IPS DF 6.9 (cell line): ENCODE results near the gene METTL22.

Experiments
- DNase-seq: peaks from one replicate; pipeline ENCODE4 v3.0.0-alpha.2; 2013; ENCODE audit warnings: low read depth, low spot score
- H3K27ac ChIP-seq: one replicate; pipeline ENCODE4 v1.5.1; 2013; ENCODE audit warnings: low read length, control low read depth
- H3K27me3 ChIP-seq: 2 replicates; pipeline ENCODE4 v1.6.1; 2013; ENCODE audit warnings: mild to moderate bottlenecking, low read length; ENCODE audit not compliant: control insufficient read depth, insufficient read depth
- H3K36me3 ChIP-seq: 2 replicates; pipeline ENCODE4 v1.6.1; 2013; ENCODE audit warnings: low read length; ENCODE audit not compliant: control insufficient read depth, insufficient read depth
- H3K4me1 ChIP-seq: 2 replicates; pipeline ENCODE4 v1.6.1; 2013; ENCODE audit warnings: low read length; ENCODE audit not compliant: control insufficient read depth, insufficient read depth
- H3K4me3 ChIP-seq: 2 replicates; pipeline ENCODE4 v1.5.1; 2013; ENCODE audit warnings: mild to moderate bottlenecking, low read length
- H3K9me3 ChIP-seq: 2 replicates; pipeline ENCODE4 v1.6.1; 2013; ENCODE audit warnings: low read length, inconsistent platforms; ENCODE audit not compliant: control insufficient read depth, insufficient read depth
- WGBS: extraction: QIAGEN DNeasy Blood & Tissue Kit; methylation state at CpG from one replicate; pipeline ENCODE4 v1.1.7; 2013; ENCODE audit warnings: mixed read lengths, missing lambda C conversion rate; ENCODE audit not compliant: insufficient read length, insufficient coverage; 5-methylcytosine and 5-hydroxymethylcytosine counted together

The METTL22 gene

DNA sequence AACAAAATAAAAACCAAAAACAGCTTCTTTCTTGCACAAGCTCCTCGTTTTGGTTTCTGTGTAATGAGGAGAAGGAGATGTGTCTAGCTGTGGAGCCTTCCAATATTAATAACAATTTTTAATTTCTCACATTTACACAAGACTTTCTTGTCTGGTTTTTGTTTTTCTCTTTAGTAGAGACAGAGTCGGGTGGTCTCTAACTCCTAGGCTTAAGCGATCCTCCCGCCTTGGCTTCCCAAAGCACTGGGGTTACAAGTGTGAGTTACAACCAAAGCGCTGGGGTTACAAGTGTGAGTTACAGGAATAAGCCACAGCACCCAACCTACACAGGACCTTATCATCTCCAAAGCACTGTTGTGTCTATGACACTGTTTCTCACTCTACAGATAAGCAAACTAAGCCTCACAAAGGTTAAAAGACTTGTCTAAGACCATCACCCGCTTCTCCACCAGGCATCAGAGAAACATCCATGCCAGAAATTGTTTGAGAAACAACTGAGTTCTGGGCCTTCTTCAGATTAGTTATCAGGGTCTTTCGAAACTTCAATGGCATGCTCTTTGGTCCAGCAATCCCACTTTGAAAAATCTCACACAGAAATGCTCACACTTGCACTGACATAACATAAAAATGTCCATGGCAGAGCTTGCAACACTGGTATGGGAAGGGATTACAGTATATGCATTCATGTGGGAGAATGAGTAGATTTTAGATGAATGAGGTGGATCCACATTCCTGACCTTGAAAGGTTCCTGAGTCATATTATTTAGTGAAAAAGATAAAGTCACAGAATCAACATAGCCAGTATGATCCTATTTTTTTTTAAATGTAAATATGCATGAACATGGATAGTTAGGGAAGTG, 56.8 kb downstream of the METTL22 start:
- no peaks in the 10 kb centered on the region; the same call in 1 of the 2 replicates for H3K36me3 ChIP-seq
- WGBS, result no CpG with 5 or more reads among the region's 7 CpGs
- no peak for DNase-seq
- H3K9me3 ChIP-seq, result no peaks in the 10 kb centered on the region; the same call in 1 of the 2 replicates
- H3K27ac ChIP-seq, result no peak overlapping the region
- H3K4me3 ChIP-seq, result no peak overlapping the region
- no peaks in the 10 kb centered on the region for H3K4me1 ChIP-seq
- no peaks in the 10 kb centered on the region; the same call in 1 of the 2 replicates for H3K27me3 ChIP-seq

DNA sequence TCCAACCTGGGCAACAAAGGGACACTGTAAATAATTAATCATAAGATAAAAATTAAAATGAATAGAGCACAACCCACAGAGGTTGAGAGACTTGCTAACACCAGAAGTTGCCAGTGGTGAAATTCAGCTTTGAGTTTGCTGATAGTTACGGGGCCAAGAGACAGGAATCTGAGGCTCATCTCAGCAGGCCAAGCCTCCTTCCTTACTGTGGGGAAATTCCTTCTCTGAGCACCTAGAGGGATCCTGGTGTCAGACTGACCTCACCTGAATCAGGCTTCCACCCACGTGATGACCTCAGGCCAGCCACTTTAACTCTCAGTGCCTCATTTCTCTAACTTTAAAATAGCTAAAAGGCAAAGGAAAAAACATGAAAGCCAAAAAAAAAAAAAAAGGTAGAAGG, 57.7 kb downstream of the METTL22 start:
- Histone ChIP-seq H3K9me3 (no peaks in the 10 kb centered on the region; the same call in 1 of the 2 replicates), H3K27me3 (no peaks in the 10 kb centered on the region), H3K4me3 (no peak overlapping the region), H3K27ac (no peak overlapping the region), H3K36me3 (no peaks in the 10 kb centered on the region; the same call in 1 of the 2 replicates), H3K4me1 (no peaks in the 10 kb centered on the region)
- DNase-seq, result no peak
- no CpG with 5 or more reads among the region's 2 CpGs for WGBS

DNA sequence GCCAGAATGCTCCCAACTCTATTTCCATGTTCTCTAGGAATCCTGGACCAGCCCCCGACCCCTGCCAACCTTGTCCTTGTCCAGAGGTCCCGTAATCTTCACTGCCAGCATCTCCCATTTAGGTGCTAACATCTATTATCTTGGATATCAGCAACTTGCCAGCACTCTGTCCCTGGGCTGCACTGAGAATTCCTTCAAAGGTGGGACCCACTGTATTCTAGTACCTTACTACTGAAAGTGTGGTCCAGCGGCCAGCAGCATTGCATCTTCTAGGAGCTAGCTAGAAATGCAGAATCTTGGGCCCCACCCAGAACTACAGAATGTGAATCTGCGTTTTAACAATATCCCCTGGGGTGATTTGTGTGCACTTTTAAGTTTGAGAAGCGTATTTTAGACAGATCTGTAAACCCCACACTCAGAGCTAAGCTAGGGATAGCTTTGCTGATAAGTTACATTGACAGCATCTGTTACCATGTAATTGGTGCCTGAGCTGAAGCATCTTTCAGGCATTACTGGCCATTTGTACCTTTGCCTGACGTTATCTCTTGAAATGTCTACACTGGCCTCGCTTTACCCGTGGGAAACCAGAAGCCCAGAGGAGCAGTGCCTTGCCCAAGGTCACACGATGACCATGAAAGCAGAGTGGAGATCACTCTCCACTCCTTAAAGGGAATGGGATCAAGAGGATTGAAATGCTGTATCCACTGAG, 61.2 kb downstream of the METTL22 start:
- no peak overlapping the region for H3K4me3 ChIP-seq
- no peak for DNase-seq
- H3K4me1 ChIP-seq, result no peaks in the 10 kb centered on the region
- H3K36me3 ChIP-seq, result no peaks in the 10 kb centered on the region; the same call in 1 of the 2 replicates
- no CpG with 5 or more reads among the region's 9 CpGs for WGBS
- no peaks in the 10 kb centered on the region; the same call in 1 of the 2 replicates for H3K9me3 ChIP-seq
- no peak overlapping the region for H3K27ac ChIP-seq
- no peaks in the 10 kb centered on the region for H3K27me3 ChIP-seq

DNA sequence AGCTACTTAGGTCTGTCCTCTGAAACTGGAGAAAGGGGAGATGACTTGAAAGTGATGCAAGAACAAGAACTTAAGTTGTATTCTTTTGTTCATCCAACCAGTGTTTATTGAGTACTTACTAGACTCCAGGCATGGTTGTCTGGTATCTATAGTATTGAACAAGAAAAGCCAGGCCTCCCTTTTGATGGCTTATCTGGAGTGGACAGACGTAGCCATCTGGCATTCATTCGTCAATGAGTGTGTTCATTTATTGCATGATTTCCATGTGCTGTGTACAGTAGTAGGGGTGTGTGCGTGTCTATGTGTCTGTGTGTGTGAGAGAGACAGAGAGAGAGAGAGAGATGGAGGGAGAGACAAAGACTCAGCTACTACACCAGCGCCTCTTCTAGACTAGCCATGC, 62.1 kb downstream of the METTL22 start:
- no peak overlapping the region for H3K27ac ChIP-seq
- H3K4me3 ChIP-seq, result no peak overlapping the region
- no peaks in the 10 kb centered on the region; the same call in 1 of the 2 replicates for H3K9me3 ChIP-seq
- no peak for DNase-seq
- no peaks in the 10 kb centered on the region for H3K27me3 ChIP-seq
- H3K4me1 ChIP-seq, result no peaks in the 10 kb centered on the region
- no CpG with 5 or more reads among the region's 4 CpGs for WGBS
- no peaks in the 10 kb centered on the region; the same call in 1 of the 2 replicates for H3K36me3 ChIP-seq

DNA sequence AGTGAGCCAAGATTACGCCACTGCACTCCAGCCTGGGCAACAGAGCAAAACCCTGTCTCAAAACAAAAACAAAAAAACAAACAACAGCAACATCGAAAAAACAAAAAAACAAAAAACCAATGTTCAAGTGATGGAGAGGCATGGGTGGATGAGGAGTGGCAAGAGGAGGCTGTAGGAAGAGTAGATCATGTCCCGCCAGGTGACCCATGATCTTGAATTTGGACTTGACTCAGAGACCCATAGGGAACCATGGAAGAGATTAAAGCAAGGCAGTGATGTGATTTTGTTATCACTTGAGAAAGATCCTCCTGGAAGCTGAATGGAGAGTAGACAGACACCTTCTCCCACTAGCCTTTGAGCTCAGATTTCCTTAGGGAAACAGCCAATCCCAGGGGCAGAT, 64.1 kb downstream of the METTL22 start:
- H3K4me3 ChIP-seq, result no peak overlapping the region
- no CpG with 5 or more reads among the region's 3 CpGs for WGBS
- H3K27ac ChIP-seq, result no peak overlapping the region

DNA sequence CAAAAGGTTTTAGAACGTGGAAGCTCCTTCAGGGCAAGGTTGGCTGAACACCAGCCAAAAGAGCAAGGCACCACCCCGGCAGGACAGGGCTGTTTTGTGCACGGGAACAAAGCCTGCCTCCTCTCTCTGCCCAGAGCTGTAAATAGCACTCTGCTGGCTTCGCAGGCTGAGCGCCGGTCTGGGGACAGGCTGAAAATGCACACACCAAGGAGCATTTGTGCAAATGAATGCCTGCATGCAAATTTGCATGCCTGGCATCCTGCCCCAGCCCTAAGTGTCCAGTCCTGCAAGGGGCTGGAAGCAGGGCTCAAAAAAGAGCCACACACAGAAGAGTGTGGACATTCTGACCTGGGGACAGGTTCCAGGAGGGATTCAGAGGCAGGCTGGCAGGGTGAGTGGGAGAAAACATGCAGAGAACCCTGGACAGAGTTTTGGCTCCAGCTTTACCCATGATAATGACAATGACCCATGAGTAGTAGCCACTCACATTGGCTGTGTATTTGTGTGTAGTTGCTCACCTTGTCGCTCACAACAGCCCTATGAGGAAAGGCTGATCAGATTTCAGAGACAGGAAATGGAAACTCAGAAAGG, 64.6 kb downstream of the METTL22 start:
- H3K9me3 ChIP-seq, result no peaks in the 10 kb centered on the region
- no peaks in the 10 kb centered on the region for H3K36me3 ChIP-seq
- no peak for DNase-seq
- WGBS, result no CpG with 5 or more reads among the region's 7 CpGs
- H3K4me1 ChIP-seq, result no peaks in the 10 kb centered on the region
- H3K27ac ChIP-seq, result no peak overlapping the region
- no peaks in the 10 kb centered on the region for H3K27me3 ChIP-seq
- H3K4me3 ChIP-seq, result no peak overlapping the region

More for the DNA sequence above, 64.1 kb downstream of the METTL22 start:
- H3K36me3 ChIP-seq, result no peaks in the 10 kb centered on the region
- no peaks in the 10 kb centered on the region for H3K27me3 ChIP-seq
- H3K9me3 ChIP-seq, result no peaks in the 10 kb centered on the region
- DNase-seq, result no peak
- H3K4me1 ChIP-seq, result no peaks in the 10 kb centered on the region

DNA sequence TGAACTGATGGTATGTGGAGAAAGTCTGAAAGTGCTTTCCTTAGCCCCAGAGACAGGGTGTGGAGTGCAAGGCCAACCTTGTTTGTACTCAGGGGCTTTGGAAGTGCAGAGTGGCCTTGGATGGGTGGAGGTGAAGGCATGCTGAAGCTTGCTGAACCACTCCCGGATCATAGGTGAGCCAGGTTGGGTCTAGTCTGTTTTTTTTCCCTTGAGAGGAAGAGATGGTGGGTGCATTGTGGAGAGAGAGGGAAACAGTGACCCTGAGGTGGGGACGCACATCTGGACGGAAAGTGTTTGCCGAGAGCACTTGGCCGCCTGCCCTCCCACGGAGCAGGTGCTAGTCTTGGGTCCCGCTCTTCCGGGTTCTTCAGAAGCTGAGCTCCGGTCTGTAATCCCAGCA, 65.4 kb downstream of the METTL22 start:
- Histone ChIP-seq H3K4me3 (no peak overlapping the region), H3K27ac (no peak overlapping the region), H3K9me3 (no peaks in the 10 kb centered on the region), H3K27me3 (no peaks in the 10 kb centered on the region), H3K4me1 (no peaks in the 10 kb centered on the region), H3K36me3 (no peaks in the 10 kb centered on the region)
- WGBS, result no CpG with 5 or more reads among the region's 9 CpGs
- DNase-seq, result no peak

DNA sequence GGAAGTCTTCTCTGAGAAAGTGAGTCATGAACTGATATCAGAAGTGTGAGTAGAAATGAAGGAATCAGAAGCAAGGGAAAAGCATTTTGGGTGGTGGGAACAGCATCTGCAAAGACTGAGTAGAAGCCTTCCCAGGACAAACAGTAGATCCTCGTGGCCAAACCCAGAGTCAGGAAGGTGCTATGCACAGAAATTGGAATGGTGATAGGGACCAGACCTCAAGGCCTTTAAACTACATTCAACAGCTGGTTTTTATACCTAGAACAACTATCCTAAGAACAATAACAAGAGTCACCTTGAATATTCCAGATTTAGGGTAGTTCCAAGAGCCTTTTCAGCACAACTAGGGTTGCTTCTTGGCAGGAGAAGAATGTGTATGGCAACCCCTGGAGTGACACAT, 68.2 kb downstream of the METTL22 start:
- Histone ChIP-seq H3K9me3 (no peaks in the 10 kb centered on the region), H3K27me3 (no peaks in the 10 kb centered on the region), H3K4me3 (no peak overlapping the region), H3K27ac (no peak overlapping the region), H3K4me1 (no peaks in the 10 kb centered on the region), H3K36me3 (no peaks in the 10 kb centered on the region)
- no CpG with 5 or more reads among the region's 1 CpG for WGBS
- no peak for DNase-seq

DNA sequence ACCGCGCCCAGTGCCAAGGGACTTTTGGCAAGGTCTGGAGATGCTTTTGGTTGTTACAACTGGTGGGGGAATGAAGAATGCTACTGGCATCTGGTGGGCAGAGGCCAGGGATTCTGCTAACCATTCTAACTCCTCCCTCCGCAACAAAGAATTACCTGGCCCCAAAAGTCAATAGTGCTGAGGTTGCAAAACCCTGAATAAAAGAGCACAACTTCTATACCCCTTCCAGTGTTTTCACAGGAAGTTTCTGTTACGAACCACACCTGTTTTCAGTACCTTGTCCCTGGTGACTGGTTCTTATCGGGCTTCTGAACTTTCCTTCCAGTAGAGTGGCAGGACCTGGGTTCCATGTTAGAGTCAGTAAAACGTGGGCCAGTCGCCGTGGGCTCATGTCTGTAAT, 70.2 kb downstream of the METTL22 start:
- Histone ChIP-seq H3K27me3 (no peaks in the 10 kb centered on the region), H3K4me1 (no peaks in the 10 kb centered on the region), H3K4me3 (no peak overlapping the region), H3K36me3 (no peaks in the 10 kb centered on the region), H3K9me3 (no peaks in the 10 kb centered on the region), H3K27ac (no peak overlapping the region)
- no CpG with 5 or more reads among the region's 8 CpGs for WGBS
- no peak for DNase-seq
